ENCODE data around the gene TMEM150C. TPM values are rescaled to one million over a fixed set of nuclear protein-coding genes. Genes with fewer than 3 reads are reported as not detected.

TMEM150C gene
- total RNA-seq, 4 donors from 2014 or later = 0.88 to 1.3 (median 1.1) TPM; not detected in 1

DNA sequence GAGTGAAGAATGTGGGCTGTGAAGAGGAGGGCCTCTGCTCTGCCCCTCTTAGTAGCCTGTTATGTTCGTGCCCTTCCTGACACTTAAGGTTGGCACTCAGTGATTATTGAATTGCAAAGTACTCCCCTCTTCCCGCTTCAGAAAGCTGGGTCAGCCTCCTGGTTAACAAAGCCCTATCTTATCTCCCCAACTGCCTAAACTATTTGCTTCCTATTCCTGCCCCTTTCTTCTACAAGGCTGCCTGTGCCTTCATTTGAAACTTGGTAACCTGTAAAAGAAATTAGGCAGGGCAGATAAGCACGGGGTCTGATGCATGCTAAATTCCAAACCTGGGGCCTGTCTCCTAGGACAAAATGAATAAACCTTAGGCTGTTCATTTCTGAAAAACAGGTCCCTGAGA, 23.1 kb upstream of the TMEM150C start:
- Histone ChIP-seq H3K36me3 (no peaks in the 10 kb centered on the region), H3K27me3 (no peaks in the 10 kb centered on the region), H3K9me3 (no peaks in the 10 kb centered on the region), H3K27ac (no peak overlapping the region), H3K4me3 (no peak overlapping the region), H3K4me1 (no peaks in the 10 kb centered on the region)
- TF ChIP-seq CTCF (IDR thresholded peaks at IDR 0.05) = no peak
- no peak for DNase-seq

DNA sequence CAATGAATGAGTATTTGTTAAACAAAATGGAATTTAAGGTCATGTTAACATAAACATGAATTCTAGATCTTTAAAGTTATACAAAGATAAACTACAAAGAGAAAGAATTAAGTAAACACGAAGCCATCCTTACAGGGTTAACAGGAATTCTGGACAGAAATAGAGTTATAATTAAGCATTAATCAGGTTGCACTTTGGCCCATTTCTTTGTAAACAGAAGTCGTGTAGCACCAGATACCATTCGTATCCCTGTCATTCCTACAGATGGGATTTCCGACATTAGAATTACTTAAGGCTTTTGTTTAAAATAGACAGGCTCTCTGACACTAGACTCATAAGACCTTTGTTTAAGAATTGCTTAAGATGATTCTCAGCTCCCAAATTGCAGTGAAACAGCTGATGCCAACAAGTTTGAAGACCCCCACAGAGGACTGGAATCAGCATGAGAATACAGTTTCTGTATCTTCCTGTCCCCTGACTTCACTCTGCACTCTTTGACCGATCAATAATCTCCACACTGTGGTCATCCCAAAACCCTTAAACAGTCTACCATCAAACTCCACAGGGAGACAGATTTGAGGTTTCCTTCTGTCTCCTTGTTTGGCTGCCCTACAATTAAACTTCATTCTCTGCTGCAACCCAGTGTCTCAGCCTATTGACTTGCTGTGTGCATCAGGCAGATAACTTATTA, 22.3 kb upstream of the TMEM150C start:
- Histone ChIP-seq H3K9me3 (no peaks in the 10 kb centered on the region), H3K4me1 (no peaks in the 10 kb centered on the region), H3K4me3 (no peak overlapping the region), H3K36me3 (no peaks in the 10 kb centered on the region), H3K27me3 (no peaks in the 10 kb centered on the region), H3K27ac (no peak overlapping the region)
- TF ChIP-seq CTCF (IDR thresholded peaks at IDR 0.05) (no peak), POLR2A (IDR thresholded peaks at IDR 0.05) (no peak)
- no peak for DNase-seq

GRCh38 chr4:82579932-82580331, 18.1 kb upstream of the TMEM150C start:
- Histone ChIP-seq H3K4me1 (no peaks in the 10 kb centered on the region), H3K27ac (no peak overlapping the region), H3K36me3 (no peaks in the 10 kb centered on the region), H3K4me3 (no peak overlapping the region), H3K27me3 (no peaks in the 10 kb centered on the region), H3K9me3 (no peaks in the 10 kb centered on the region)
- no peak for DNase-seq
- no peak for TF ChIP-seq POLR2A (IDR thresholded peaks at IDR 0.05)
- no peak for TF ChIP-seq CTCF (IDR thresholded peaks at IDR 0.05)

DNA sequence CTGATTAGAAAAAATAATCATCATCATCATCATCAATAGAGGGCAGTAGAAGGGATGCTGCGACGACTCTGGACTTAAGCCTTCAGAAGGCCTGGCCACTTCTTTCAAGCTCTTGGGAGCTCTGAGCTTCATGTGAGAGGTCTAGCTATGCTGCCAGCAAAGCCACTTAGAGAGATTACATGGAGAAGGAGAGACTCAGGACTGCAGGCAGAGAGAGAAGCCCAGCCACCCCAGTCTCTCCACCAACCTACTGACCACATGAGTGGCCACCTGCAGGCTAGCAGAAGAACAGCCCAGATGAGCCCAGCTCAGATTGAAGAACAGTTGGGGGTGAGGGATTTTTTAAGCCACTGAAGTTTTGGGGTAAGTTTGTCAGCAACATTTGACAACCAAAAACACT, 17.1 kb upstream of the TMEM150C start:
- Histone ChIP-seq H3K27ac (no peak overlapping the region), H3K36me3 (no peaks in the 10 kb centered on the region), H3K4me1 (no peaks in the 10 kb centered on the region), H3K9me3 (no peaks in the 10 kb centered on the region), H3K4me3 (no peak overlapping the region), H3K27me3 (no peaks in the 10 kb centered on the region)
- no peak for TF ChIP-seq CTCF (IDR thresholded peaks at IDR 0.05)
- no peak for TF ChIP-seq POLR2A (IDR thresholded peaks at IDR 0.05)
- DNase-seq = no peak

DNA sequence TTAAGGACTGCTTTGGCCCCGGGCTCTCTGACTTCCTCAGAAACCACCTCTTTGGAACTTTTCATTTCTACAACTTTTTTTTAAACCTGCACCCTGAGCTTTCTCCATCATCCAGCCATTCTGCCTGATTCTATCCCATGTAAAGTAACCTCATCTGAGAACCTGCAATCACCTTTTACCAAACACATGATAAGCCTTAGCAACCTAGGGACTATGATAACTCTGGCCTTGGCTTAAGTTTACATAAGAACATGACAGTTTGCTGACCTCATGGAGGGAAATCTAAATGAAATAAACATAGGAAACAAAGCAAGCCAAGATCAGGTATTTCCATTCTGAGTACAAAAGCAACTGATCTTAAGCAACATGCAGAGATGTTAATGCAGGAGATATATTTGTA, 15.7 kb upstream of the TMEM150C start:
- H3K9me3 ChIP-seq = no peaks in the 10 kb centered on the region
- H3K36me3 ChIP-seq = no peaks in the 10 kb centered on the region
- no peaks in the 10 kb centered on the region for H3K27me3 ChIP-seq
- DNase-seq = no peak
- H3K27ac ChIP-seq = no peak overlapping the region
- TF ChIP-seq POLR2A (IDR thresholded peaks at IDR 0.05) (no peak), CTCF (IDR thresholded peaks at IDR 0.05) (no peak)
- H3K4me1 ChIP-seq = no peaks in the 10 kb centered on the region
- no peak overlapping the region for H3K4me3 ChIP-seq

DNA sequence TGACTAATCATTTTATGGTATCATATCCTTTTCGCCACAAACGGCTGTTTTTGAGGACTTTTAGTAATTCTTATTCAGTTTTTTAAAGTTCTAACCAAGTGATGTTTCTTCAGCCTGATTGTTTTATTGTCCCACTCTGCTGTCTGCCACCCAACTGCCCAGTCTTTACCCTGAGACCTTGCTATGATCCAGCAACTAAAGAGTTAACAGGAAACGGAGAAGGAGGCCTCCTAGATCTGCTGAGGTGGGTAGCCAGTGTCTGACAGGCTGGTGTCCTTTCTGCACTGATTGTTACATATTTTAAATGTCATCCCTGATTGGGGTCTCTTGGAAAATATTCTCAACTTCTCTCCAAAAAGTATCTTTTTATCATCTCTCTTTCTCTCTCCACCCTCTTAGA, 7.9 kb upstream of the TMEM150C start:
- Histone ChIP-seq H3K4me3 (no peak overlapping the region), H3K27me3 (no peaks in the 10 kb centered on the region), H3K9me3 (no peaks in the 10 kb centered on the region), H3K27ac (no peak overlapping the region), H3K36me3 (no peaks in the 10 kb centered on the region), H3K4me1 (no peaks in the 10 kb centered on the region)
- no peak for TF ChIP-seq POLR2A (IDR thresholded peaks at IDR 0.05)
- TF ChIP-seq CTCF (IDR thresholded peaks at IDR 0.05) = no peak
- no peak for DNase-seq

All from Peyer's patch (tissue), 4 donors.